Measurements from ENCODE around the gene CDC20. TPM values are rescaled to one million over a fixed set of nuclear protein-coding genes. Genes with fewer than 3 reads are reported as not detected.

Gene CDC20
- total RNA-seq, 4 donors from 2014 or later, result 0.42 to 0.69 (median 0.54) TPM; not detected in 1

DNA sequence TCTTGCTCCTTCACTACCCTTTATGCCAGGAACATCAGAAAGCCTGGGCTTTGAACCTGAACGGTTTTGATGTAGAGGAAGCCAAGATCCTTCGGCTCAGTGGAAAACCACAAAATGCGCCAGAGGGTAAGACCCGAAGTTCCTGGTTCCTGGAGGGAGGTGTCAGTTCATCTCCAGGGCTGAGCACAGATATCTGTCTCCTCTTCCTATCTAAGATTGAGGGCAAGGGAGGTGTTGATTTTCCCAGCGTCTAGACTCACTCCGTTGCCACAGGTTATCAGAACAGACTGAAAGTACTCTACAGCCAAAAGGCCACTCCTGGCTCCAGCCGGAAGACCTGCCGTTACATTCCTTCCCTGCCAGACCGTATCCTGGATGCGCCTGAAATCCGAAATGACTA is 915 bp downstream of the CDC20 start:
- peaks cover 0 to 24% (median 5%) of the 10 kb centered on the region in 3 donors for H3K4me1 ChIP-seq
- no peaks in the 10 kb centered on the region for H3K27me3 ChIP-seq
- peak overlapping the region in 1 of 4 donors; percentile 94 for H3K27ac ChIP-seq
- H3K9me3 ChIP-seq, result no peaks in the 10 kb centered on the region
- peaks cover 0 to 44% of the 10 kb centered on the region in 2 donors for H3K36me3 ChIP-seq
- TF ChIP-seq POLR2AphosphoS5 (IDR thresholded peaks at IDR 0.05), result no peak
- no peak for TF ChIP-seq EP300 (IDR thresholded peaks at IDR 0.05)
- TF ChIP-seq POLR2A (IDR thresholded peaks at IDR 0.05), result no peak
- WGBS, 2 donors (ENCODE audit: low coverage in 1 of 2), result 20 to 25% methylated on average over 1 to 6 of the region's 11 CpGs
- ATAC-seq, result no peak
- no peak overlapping the region for H3K4me3 ChIP-seq

DNA sequence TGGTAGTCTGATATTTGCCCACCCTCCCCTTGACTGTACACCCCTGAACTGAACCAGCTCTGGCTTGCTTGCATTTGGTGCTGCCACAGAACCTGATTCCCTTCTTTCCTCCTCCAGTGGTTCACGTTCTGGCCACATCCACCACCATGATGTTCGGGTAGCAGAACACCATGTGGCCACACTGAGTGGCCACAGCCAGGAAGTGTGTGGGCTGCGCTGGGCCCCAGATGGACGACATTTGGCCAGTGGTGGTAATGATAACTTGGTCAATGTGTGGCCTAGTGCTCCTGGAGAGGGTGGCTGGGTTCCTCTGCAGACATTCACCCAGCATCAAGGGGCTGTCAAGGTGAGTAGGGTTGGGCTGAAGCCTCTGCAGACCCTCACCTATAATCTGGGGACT is 1.8 kb downstream of the CDC20 start:
- Histone ChIP-seq H3K4me1 (peaks cover 0 to 30% (median 5%) of the 10 kb centered on the region in 3 donors), H3K36me3 (peaks cover 0 to 53% of the 10 kb centered on the region in 2 donors), H3K27ac (no peak overlapping the region), H3K9me3 (no peaks in the 10 kb centered on the region), H3K27me3 (no peaks in the 10 kb centered on the region), H3K4me3 (no peak overlapping the region)
- ATAC-seq, result no peak
- TF ChIP-seq, protein P1, sequence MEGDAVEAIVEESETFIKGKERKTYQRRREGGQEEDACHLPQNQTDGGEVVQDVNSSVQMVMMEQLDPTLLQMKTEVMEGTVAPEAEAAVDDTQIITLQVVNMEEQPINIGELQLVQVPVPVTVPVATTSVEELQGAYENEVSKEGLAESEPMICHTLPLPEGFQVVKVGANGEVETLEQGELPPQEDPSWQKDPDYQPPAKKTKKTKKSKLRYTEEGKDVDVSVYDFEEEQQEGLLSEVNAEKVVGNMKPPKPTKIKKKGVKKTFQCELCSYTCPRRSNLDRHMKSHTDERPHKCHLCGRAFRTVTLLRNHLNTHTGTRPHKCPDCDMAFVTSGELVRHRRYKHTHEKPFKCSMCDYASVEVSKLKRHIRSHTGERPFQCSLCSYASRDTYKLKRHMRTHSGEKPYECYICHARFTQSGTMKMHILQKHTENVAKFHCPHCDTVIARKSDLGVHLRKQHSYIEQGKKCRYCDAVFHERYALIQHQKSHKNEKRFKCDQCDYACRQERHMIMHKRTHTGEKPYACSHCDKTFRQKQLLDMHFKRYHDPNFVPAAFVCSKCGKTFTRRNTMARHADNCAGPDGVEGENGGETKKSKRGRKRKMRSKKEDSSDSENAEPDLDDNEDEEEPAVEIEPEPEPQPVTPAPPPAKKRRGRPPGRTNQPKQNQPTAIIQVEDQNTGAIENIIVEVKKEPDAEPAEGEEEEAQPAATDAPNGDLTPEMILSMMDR (IDR thresholded peaks at IDR 0.05), result no peak
- TF ChIP-seq EP300 (IDR thresholded peaks at IDR 0.05), result no peak
- 57% methylated on average over 3 of the region's 4 CpGs; no CpG with 5 or more reads in 1 of the 2 donors for WGBS, 2 donors (ENCODE audit: low coverage in 1 of 2)

DNA sequence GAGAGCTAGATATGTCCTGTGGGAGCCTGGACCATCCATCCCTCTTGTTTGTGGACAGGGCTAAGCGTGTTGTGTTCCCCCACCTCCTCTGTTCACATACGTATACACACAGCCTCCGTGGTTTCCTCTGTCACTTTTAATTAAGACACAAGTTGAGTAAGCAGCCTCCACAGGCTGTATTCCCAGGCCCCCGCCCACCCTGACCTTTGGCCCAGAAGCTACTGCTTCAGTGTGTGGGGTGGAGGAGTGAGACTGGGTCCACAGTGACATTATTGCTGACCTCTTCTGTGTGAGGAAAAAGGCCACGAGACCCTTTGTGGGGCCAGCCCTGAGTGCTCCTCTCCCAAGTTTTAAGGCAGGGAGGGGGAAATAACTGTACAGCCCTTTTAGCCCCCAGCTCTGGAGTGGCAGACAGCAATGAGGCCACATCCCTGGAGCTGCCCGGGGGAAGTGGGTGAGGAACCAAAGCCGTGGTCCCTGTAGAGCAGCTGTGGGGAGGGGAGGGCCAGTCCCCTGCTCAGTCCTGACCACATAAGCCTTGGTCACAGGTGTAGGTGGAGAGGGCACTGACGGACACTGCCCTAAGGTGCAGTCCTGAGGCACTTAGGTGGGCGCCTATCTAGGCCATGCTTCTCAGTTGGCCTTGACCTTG is 4.6 kb downstream of the CDC20 start:
- TF ChIP-seq POLR2AphosphoS5 (IDR thresholded peaks at IDR 0.05) (no peak), EP300 (IDR thresholded peaks at IDR 0.05) (no peak), POLR2A (IDR thresholded peaks at IDR 0.05) (no peak)
- TF ChIP-seq, protein P1 (IDR thresholded peaks at IDR 0.05), result no peak
- 62 to 76% methylated on average over 2 to 4 of the region's 9 CpGs for WGBS, 2 donors (ENCODE audit: low coverage in 1 of 2)
- H3K4me3 ChIP-seq, result no peak overlapping the region
- no peaks in the 10 kb centered on the region for H3K9me3 ChIP-seq
- no peaks in the 10 kb centered on the region for H3K27me3 ChIP-seq
- H3K36me3 ChIP-seq, result peaks cover 0 to 54% of the 10 kb centered on the region in 2 donors
- ATAC-seq, result no peak
- no peak overlapping the region for H3K27ac ChIP-seq
- peaks cover 6 to 32% (median 14%) of the 10 kb centered on the region in 3 donors for H3K4me1 ChIP-seq

DNA sequence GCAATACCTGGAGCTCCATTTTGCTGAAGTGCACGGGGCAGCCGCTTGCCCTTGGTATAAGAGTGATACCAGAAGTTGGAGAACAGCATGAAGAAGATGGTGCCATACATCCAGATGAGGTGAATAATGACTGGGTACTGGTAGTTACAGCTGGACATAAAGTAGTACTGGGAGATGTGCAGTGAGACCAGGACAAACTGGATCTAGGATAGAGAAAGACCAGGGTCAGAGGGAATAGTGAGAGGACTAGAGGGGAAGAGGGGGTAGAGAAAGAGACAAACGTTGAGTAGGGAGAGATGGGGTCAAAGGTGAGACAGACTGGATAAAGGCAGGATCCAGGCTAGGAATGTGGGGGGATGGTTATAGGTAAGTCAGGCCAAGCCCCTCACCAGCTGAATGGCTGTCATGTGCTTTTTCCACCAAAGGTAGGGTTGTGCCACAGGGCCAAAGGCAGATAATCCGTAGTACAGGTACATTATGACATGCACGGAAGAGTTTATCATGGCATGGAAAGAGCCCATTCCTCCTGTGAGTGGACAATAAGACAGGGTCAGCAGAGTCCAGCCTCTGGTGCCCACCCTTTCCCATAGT is 5.2 kb downstream of the CDC20 start:
- Histone ChIP-seq H3K4me3 (no peak overlapping the region), H3K9me3 (no peaks in the 10 kb centered on the region), H3K4me1 (peaks cover 6 to 36% (median 18%) of the 10 kb centered on the region in 3 donors), H3K27ac (no peak overlapping the region), H3K27me3 (no peaks in the 10 kb centered on the region), H3K36me3 (peaks cover 0 to 54% of the 10 kb centered on the region in 2 donors)
- WGBS, 2 donors (ENCODE audit: low coverage in 1 of 2), result 76% methylated on average over 3 of the region's 5 CpGs; no CpG with 5 or more reads in 1 of the 2 donors
- ATAC-seq, result no peak
- TF ChIP-seq POLR2AphosphoS5 (IDR thresholded peaks at IDR 0.05), result no peak
- no peak for TF ChIP-seq POLR2A (IDR thresholded peaks at IDR 0.05)
- TF ChIP-seq, protein P1 (IDR thresholded peaks at IDR 0.05), result no peak
- TF ChIP-seq EP300 (IDR thresholded peaks at IDR 0.05), result no peak

DNA sequence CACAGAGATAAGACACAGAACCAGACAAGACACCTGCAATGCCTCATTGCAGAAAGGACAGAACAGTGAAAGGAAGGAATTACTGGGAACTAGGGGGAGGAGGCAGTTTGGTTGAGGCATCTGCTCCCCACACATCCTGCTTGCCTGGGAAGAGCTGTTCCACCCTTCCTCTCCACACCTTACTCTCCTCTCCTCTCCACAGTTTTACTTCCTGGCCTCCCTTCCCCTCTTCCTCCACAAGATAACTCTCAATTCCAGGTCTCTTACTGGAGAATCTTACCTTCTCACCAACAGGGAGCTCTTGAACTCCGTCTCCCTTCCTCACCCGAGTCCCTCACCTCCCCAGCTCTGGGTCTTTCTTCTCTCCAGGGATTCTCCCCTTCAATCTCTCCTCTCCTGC is 6.9 kb downstream of the CDC20 start:
- Histone ChIP-seq H3K9me3 (no peaks in the 10 kb centered on the region), H3K27me3 (no peaks in the 10 kb centered on the region), H3K36me3 (peaks cover 0 to 51% of the 10 kb centered on the region in 2 donors), H3K4me1 (peaks cover 6 to 46% (median 16%) of the 10 kb centered on the region in 3 donors), H3K27ac (peak overlapping the region in 3 of 4 donors; percentile 95 to 96 (median 96)), H3K4me3 (no peak overlapping the region)
- no peak for TF ChIP-seq POLR2AphosphoS5 (IDR thresholded peaks at IDR 0.05)
- no peak for ATAC-seq
- WGBS, 2 donors (ENCODE audit: low coverage in 1 of 2), result 75 to 82% methylated on average over 2 of the region's 2 CpGs

DNA sequence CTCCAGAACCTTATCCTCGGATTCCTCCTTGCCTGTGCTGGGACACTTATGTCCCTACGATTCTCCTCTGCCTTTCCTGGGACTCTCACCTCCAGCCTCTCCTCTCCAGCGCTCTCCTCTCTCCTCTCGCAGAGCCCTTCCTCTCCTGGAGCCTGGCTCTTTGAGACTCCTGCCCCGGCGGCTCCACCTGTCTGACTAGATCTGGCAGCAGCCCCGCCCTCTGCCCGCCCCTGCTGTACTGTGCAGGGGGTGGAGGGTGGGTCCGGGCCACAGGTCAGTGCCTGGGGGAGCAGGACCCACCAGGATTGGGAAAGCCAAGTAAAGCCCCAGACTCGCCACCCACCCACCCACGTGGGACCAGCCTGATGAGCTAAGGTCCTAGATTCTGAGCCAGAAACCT is 7.4 kb downstream of the CDC20 start:
- Histone ChIP-seq H3K4me1 (peaks cover 6 to 46% (median 16%) of the 10 kb centered on the region in 3 donors), H3K27ac (peak overlapping the region; percentile 91 to 96 (median 96)), H3K27me3 (no peaks in the 10 kb centered on the region), H3K9me3 (no peaks in the 10 kb centered on the region), H3K36me3 (peaks cover 0 to 46% of the 10 kb centered on the region in 2 donors), H3K4me3 (peak overlapping the region in 1 of 2 donors; percentile 94)
- WGBS, 2 donors (ENCODE audit: low coverage in 1 of 2), result 47 to 74% methylated on average over 4 of the region's 11 CpGs
- ATAC-seq, result no peak
- TF ChIP-seq EP300 (IDR thresholded peaks at IDR 0.05) (no peak), POLR2AphosphoS5 (IDR thresholded peaks at IDR 0.05) (no peak), POLR2A (IDR thresholded peaks at IDR 0.05) (no peak)
- TF ChIP-seq, protein P1 (IDR thresholded peaks at IDR 0.05), result no peak

All from gastroesophageal sphincter (tissue), 4 donors.